ENCODE results near the gene TBXAS1.
"Not testable (repeated sequence)": the region's sequence is repeated elsewhere in the genome, so short reads cannot be mapped to it uniquely, and the experiment has no call there.

TBXAS1 gene

GRCh38 chr7:139895141-139895829 lies 66.2 kb downstream of the TBXAS1 start:
- DNase-seq: no peak

- no peak for DNase-seq
These were observed 67.2 kb downstream of the TBXAS1 start for GRCh38 chr7:139896288-139896687.

- DNase-seq: no peak
These were observed 67.8 kb downstream of the TBXAS1 start for GRCh38 chr7:139896831-139897230.

GRCh38 chr7:139897422-139898090 lies 68.5 kb downstream of the TBXAS1 start:
- DNase-seq: no peak

- DNase-seq: no peak
These were observed 69.4 kb downstream of the TBXAS1 start for GRCh38 chr7:139898483-139898882.

- DNase-seq: no peak
These were observed 70.4 kb downstream of the TBXAS1 start for GRCh38 chr7:139899328-139899955.

- DNase-seq: no peak
These were observed 71.3 kb downstream of the TBXAS1 start for GRCh38 chr7:139900326-139900725.

- no peak for DNase-seq
These were observed 72.2 kb downstream of the TBXAS1 start for GRCh38 chr7:139901056-139901795.

- DNase-seq: no peak
These were observed 72.8 kb downstream of the TBXAS1 start for GRCh38 chr7:139901901-139902300.

GRCh38 chr7:139902436-139903102 lies 73.5 kb downstream of the TBXAS1 start:
- no peak for DNase-seq

- not testable (repeated sequence) for DNase-seq
These were observed 74.0 kb downstream of the TBXAS1 start for GRCh38 chr7:139903103-139903477.

- no peak for DNase-seq
These were observed 77.8 kb downstream of the TBXAS1 start for GRCh38 chr7:139906879-139907278.

GRCh38 chr7:139908792-139909191 lies 79.7 kb downstream of the TBXAS1 start:
- DNase-seq: no peak

- DNase-seq: no peak
These were observed 80.5 kb downstream of the TBXAS1 start for GRCh38 chr7:139909379-139910050.

GRCh38 chr7:139913021-139913844 lies 84.2 kb downstream of the TBXAS1 start:
- no peak for DNase-seq

GRCh38 chr7:139913845-139914135 lies 84.7 kb downstream of the TBXAS1 start:
- no peak for DNase-seq

- DNase-seq: no peak
These were observed 85.5 kb downstream of the TBXAS1 start for GRCh38 chr7:139914306-139915267.

GRCh38 chr7:139915268-139915863 lies 86.3 kb downstream of the TBXAS1 start:
- DNase-seq: no peak

GRCh38 chr7:139915864-139916716 lies 87.0 kb downstream of the TBXAS1 start:
- peak; percentile 78 for DNase-seq
